ENCODE data around the gene EBF4.

Gene EBF4

GRCh38 chr20:2729251-2729713, 36.7 kb downstream of the EBF4 start:
- Histone ChIP-seq H3K36me3 (no peaks in the 10 kb centered on the region), H3K27me3 (peaks cover 76% of the 10 kb centered on the region), H3K4me3 (ENCODE audit: low read depth in 1 of 2, low read length in 1 of 2) (no peak overlapping the region), H3K9me3 (no peaks in the 10 kb centered on the region), H3K4me1 (ENCODE audit: control insufficient read depth in 1 of 2, insufficient read depth in 1 of 2, low read depth in 1 of 2, low read length in 1 of 2) (no peaks in the 10 kb centered on the region), H3K27ac (no peak overlapping the region)
- TF ChIP-seq CTCF (IDR thresholded peaks at IDR 0.05): no peak

- no peaks in the 10 kb centered on the region for H3K9me3 ChIP-seq
- H3K36me3 ChIP-seq: no peaks in the 10 kb centered on the region
- H3K4me3 ChIP-seq (ENCODE audit: low read depth in 1 of 2, low read length in 1 of 2): no peak overlapping the region
- no peaks in the 10 kb centered on the region for H3K4me1 ChIP-seq (ENCODE audit: control insufficient read depth in 1 of 2, insufficient read depth in 1 of 2, low read depth in 1 of 2, low read length in 1 of 2)
- H3K27me3 ChIP-seq: peaks cover 76% of the 10 kb centered on the region
- TF ChIP-seq CTCF (IDR thresholded peaks at IDR 0.05): no peak
- H3K27ac ChIP-seq: no peak overlapping the region
Measured at GRCh38 chr20:2729791-2730190, 37.2 kb downstream of the EBF4 start.

GRCh38 chr20:2734899-2735298, 42.3 kb downstream of the EBF4 start:
- H3K4me1 ChIP-seq (ENCODE audit: control insufficient read depth in 1 of 2, insufficient read depth in 1 of 2, low read depth in 1 of 2, low read length in 1 of 2): no peaks in the 10 kb centered on the region
- H3K27ac ChIP-seq: no peak overlapping the region
- H3K27me3 ChIP-seq: peaks cover 45% of the 10 kb centered on the region
- TF ChIP-seq CTCF (IDR thresholded peaks at IDR 0.05): no peak
- no peak overlapping the region for H3K4me3 ChIP-seq (ENCODE audit: low read depth in 1 of 2, low read length in 1 of 2)
- no peaks in the 10 kb centered on the region for H3K36me3 ChIP-seq
- no peaks in the 10 kb centered on the region for H3K9me3 ChIP-seq

GRCh38 chr20:2736441-2736840, 43.9 kb downstream of the EBF4 start:
- no peak overlapping the region for H3K27ac ChIP-seq
- no peaks in the 10 kb centered on the region for H3K4me1 ChIP-seq (ENCODE audit: control insufficient read depth in 1 of 2, insufficient read depth in 1 of 2, low read depth in 1 of 2, low read length in 1 of 2)
- H3K27me3 ChIP-seq: peaks cover 44% of the 10 kb centered on the region
- no peaks in the 10 kb centered on the region for H3K36me3 ChIP-seq
- TF ChIP-seq CTCF (IDR thresholded peaks at IDR 0.05): no peak
- no peaks in the 10 kb centered on the region for H3K9me3 ChIP-seq
- H3K4me3 ChIP-seq (ENCODE audit: low read depth in 1 of 2, low read length in 1 of 2): no peak overlapping the region

GRCh38 chr20:2738331-2739041, 45.9 kb downstream of the EBF4 start:
- Histone ChIP-seq H3K4me1 (ENCODE audit: control insufficient read depth in 1 of 2, insufficient read depth in 1 of 2, low read depth in 1 of 2, low read length in 1 of 2) (no peaks in the 10 kb centered on the region), H3K9me3 (no peaks in the 10 kb centered on the region), H3K36me3 (no peaks in the 10 kb centered on the region), H3K4me3 (ENCODE audit: low read depth in 1 of 2, low read length in 1 of 2) (no peak overlapping the region), H3K27me3 (peaks cover 65% of the 10 kb centered on the region), H3K27ac (no peak overlapping the region)
- no peak for TF ChIP-seq CTCF (IDR thresholded peaks at IDR 0.05)
